Hepatocyte (in vitro differentiated cells): Measurements from ENCODE around the gene MEOX1.

Experiments
- CTCF ChIP-seq: fragments of 200-600 bp; sonication (generic); IDR thresholded peaks from 2 replicates; pipeline ENCODE4 v1.5.1; 2016; ENCODE audit warnings: antibody characterized with exemption, mild to moderate bottlenecking; ENCODE audit not compliant: poor library complexity
- EZH2 ChIP-seq: fragments of 200-600 bp; sonication (generic); IDR thresholded peaks from 2 replicates; pipeline ENCODE4 v1.6.1; 2016; ENCODE audit warnings: antibody characterized with exemption, mild to moderate bottlenecking, borderline replicate concordance

- TF ChIP-seq CTCF, result no peak
- TF ChIP-seq EZH2, result no peak
These were observed 45.7 kb downstream of the MEOX1 start for GRCh38 chr17:43616029-43616351.
